Fibroblast of upper back skin (primary cell): ENCODE results near the gene MAP3K4.
A peak's percentile ranks its signal among the peaks of the same experiment; 100 is the strongest.

Experiments used
- DNase-seq: peaks from one replicate; pipeline ENCODE4 v3.0.0-alpha.2; 2013

Gene MAP3K4

DNA sequence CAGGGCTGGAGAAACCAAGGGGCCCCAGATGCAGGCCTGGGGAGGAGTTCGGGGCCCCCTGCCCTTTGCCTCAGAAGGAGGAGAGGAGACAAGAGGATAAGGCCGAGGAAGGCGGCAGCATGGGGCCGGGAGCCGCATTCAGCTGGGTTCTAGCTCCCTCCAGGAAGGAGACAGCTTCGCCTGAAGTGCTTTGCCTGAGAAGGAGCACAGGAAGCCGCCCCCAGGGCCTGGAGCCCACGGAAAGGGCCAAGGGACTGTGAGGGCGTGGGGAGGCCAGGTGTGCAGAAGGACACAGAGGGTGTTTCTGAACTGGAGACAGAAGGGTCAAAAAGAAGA, 160.9 kb downstream of the MAP3K4 start:
- DNase-seq, result no peak

DNA sequence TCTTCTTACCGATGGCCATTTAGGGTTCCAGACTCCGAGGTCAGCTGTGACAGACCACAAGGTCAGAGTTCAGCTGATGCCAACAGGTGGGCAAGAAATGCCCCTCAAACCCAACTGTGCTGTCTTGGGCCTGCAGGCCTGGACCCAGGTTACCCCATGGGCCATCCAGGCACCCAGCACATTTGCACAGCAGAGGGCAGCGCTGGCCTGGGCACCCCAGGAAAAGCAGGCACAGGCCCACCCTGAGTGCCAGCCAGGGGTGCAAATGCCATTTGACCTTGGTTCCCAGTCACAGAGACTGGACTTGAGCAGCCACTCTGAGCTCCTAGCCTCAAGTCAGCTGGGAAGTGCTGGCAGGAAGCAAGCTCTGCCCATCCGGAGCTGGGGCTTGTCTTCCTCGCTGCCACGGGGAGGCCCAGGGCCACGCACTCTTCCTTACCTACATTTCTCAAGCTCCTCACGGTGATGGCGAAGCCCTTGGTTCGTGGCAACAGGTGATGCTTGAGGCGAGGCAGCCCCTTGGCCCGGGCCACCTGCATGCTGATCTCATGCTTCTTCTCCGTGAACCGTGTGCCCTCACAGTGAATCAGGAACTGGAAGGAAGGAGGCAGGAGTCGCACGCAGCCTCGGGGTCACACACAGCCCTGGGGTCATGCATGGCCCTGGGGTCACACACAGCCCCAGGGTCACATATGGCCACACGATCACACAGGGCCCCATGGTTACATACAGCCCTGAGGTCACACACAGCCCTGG, 161.5 kb downstream of the MAP3K4 start:
- DNase-seq, result no peak

DNA sequence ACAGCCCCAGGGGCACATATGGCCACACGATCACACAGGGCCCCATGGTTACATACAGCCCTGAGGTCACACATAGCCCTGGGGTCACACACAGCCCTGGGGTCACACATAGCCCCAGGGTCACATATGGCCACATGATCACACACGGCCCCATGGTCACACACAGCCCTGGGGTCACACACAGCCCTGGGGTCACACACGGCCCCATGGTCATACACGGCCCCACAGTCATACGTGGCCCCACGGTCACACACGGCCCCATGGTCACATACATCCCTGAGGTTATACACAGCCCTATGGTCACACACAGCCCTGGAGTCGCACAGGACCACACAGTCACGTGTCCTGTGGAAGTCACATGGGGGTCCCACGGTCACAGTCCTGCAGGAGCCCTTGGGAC, 162.2 kb downstream of the MAP3K4 start:
- no peak for DNase-seq

DNA sequence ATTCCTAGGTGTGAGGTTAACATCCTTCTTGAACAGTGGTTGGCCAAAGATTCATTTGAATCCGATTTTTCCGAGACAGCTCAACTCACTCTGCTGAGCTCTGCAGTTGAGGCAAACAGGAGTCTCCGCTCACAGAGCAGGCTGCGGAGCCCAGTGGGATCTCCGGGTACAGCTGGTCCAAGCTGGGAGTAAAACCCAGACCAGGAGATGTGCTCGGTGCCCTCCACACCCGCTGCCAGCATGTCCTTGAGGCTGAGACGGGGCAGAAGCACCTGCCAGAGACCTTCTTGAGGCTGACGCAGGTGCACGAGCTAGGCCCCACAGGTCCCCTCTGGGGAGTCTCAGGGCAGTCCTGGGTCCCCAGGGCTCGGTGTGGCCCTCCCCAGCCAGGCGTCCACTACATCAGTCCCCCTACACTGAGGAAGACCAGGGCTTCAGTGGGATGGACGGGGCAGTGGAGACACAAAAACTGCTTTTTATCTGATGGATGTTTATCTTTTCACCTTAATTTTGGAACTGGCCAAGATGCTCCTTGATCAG, 163.3 kb downstream of the MAP3K4 start:
- DNase-seq, result no peak

DNA sequence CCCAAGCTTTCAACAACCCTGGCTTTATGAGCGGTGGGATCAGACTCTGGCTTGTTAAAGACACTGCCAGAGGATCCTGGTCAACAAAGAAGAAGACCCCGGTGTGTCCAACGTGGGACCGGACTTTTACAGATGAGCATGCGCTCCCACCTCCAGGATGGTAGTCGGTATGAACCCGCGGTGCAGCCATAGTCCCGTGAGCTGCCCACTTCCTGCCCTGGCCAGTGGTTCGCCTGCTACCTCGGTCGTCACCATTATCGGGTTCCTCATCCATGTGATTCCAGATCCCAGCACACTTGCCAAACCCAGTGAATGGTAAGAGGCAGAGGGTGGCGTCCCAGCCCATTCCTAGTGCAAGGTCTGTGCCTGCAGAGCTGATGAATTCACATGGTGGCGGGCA, 169.6 kb downstream of the MAP3K4 start:
- no peak for DNase-seq

DNA sequence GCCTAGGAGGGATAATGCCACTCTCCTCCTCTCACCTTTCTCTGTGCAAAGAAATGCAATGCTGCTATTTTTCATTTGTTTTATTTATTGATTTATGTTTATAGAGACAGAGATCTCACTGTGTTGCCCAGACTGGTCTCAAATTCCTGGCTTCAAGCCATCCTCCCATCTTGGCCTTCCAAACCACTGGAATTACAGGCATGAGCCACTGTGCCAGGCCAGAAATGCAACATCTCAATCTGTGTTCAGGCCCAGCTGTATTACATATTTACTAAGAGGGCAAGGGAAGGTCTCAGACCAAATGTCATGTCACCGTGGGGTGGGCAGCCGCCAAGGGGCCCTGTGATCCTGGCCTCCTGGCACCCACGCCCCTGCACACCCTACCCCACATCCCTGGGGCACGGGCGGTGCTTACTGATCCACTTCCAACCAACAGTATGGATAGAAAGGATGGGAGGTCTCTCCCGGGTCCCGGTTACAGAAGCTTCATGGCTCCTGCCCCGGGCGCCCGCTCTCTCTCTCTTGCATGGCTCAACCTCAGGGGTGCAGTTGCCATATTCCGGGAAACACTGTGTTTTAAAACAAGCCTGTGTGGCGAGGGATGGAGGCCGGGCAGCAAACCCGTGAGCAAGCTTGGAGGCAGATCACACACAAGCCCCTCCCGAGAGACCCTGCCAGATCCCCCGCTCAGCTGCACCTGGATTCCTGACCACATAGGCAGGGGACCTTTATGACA, 170.5 kb downstream of the MAP3K4 start:
- peak; percentile 69 for DNase-seq

DNA sequence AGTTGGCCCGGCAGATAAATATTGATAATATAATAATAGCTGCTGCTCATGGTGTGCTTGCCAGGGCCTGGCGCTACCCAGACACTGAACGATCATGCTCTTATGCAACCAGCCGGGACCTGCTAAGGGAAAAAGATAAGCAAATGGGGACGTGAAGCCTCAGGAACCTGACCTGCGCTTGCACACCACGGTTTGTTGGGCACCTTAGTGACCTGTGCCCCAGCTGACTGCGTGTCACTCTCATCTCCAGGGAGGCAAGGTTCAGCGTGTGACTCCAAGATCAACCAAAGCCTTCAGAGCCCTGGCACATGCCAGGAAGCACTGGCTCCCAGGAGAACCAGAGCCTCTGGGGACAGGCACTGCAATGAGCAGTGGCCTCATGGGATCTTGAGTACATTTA, 171.2 kb downstream of the MAP3K4 start:
- DNase-seq, result no peak

DNA sequence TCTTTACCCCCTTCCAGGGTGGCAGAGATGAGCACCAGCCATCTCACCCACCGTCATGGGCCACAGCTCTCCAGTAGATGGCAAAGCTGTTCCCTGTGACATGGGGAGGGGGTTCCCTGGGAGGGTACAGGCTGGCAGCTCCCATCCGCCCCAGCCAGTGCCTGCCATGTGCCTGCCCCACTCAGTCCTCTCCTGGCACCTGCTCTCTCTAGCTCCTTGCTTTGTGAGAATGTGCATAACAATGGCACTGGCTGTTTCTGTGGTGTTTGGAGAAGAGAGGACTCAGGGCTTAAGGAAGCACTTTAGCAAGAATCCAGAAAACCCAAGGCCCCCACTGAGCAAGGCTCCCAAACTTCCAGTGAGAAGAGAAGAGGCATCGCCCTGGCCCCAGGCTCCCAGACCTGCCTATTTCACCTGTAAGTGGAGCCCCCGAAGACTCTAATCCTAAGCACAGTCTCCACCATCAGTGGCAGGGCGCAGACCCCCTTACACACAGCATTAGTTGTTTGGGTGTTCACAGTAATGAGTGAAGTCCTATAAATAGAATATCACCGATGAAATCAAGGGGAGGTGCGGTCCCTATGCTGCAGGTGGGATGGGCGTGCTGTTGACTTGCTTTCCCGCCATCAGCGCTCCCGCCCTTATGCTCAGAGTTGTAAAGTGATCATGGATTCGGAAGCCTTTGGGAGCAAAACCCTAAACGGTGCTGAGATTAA, 172.1 kb downstream of the MAP3K4 start:
- no peak for DNase-seq

DNA sequence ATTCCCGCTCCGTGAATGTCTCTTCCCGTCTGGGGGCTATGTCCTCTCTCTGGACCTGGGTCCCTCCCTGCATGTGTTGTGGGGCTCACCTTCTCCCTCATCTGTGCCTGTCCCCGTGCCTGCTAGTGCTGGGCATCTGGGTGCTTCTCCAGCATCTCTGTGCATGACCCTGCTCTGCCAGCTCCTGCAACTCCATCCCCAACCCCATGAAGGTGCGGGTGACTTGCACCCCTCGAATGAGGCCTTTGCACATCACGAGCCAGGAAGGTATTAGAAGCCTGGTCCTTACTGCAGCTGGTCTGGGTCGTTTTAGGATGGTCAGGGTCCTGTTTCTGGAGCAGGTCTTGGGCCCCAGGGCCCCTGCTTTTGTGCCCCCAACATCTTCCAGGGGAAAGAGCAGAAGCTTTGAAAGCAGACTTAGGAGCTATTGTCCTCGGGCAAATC, 172.6 kb downstream of the MAP3K4 start:
- DNase-seq, result no peak

DNA sequence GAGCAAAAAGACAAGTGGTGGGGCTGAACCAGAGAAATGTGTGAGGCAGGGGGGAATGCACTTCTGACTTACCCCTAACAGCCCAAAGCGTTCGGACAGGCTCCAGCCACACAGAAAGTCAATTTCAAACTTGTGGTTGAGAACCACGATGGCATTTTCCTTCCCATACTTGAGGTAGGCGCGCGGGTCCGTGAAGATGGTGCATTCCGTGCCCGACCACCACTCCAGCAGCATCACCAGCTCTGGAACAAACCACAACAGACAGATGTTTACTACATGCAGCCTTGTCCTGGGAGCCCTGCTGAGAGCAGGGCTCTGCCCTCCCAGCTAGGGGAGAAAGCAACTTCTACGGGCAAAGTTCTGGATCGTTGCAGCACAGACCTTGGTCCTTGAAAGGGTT, 174.6 kb downstream of the MAP3K4 start:
- DNase-seq, result no peak

DNA sequence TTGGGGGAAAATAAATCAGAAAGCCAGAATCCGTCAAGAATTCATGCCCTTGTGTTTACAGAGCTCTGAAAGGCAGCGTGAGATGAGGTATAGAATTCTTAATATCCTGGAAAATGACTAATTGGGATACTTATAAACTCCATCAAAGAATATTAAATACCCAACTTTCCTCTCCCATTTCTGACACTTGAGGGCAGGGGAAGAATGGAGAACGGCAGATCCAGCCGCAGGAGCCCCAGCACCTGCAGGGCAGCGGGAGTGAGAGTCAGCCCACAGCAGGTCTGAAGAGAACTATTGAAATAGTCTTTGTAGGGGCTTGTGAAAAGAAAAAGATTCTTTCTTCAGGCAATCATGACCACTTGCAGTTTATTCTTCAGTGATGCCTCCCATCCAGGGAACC, 175.1 kb downstream of the MAP3K4 start:
- DNase-seq, result no peak
